Mesenchymal stem cell (in vitro differentiated cells and primary cell): ENCODE data around the gene TEAD1.

Experiments used
- DNase-seq: peaks from one replicate; pipeline ENCODE4 v3.0.0-alpha.2; 2013
- H2AFZ ChIP-seq: one replicate; pipeline ENCODE4 v1.6.1; 2013; ENCODE audit warnings: low read depth, mild to moderate bottlenecking, control low read depth, inconsistent platforms, low read length, moderate library complexity
- H2AK5ac ChIP-seq: 2 replicates; pipeline ENCODE4 v1.6.1; 2013; ENCODE audit warnings: low read length, moderate library complexity, mild to moderate bottlenecking, inconsistent platforms; ENCODE audit not compliant: severe bottlenecking
- H2BK120ac ChIP-seq: one replicate; pipeline ENCODE4 v1.6.1; 2013; ENCODE audit warnings: low read depth, mild to moderate bottlenecking, inconsistent platforms, low read length, moderate library complexity
- H2BK12ac ChIP-seq, 2 experiments: one replicate each; pipeline ENCODE4 v1.6.1; 2013; ENCODE audit warnings: inconsistent platforms in 2 of 2, low read length in 2 of 2, mild to moderate bottlenecking in 2 of 2, moderate library complexity in 2 of 2, control low read depth in 1 of 2
- H2BK15ac ChIP-seq: one replicate; pipeline ENCODE4 v1.6.1; 2013; ENCODE audit warnings: mild to moderate bottlenecking, low read depth, inconsistent platforms; ENCODE audit not compliant: poor library complexity, severe bottlenecking
- H2BK5ac ChIP-seq: 2 replicates; pipeline ENCODE4 v1.6.1; 2013; ENCODE audit warnings: low read depth, mild to moderate bottlenecking, low read length, control low read depth, inconsistent platforms; ENCODE audit not compliant: poor library complexity, severe bottlenecking
- H3K14ac ChIP-seq, 2 experiments: one replicate each; pipeline ENCODE4 v1.6.1; 2013; ENCODE audit warnings: inconsistent platforms in 2 of 2, low read length in 2 of 2, control low read depth in 1 of 2, mild to moderate bottlenecking in 1 of 2, moderate library complexity in 1 of 2
- H3K18ac ChIP-seq, 2 experiments: one replicate each; pipeline ENCODE4 v1.6.1; 2013; ENCODE audit warnings: inconsistent platforms in 2 of 2, low read length in 2 of 2, control low read depth in 1 of 2, low read depth in 1 of 2, mild to moderate bottlenecking in 1 of 2
- H3K23ac ChIP-seq, 2 experiments: one replicate each; pipeline ENCODE4 v1.6.1; 2013; ENCODE audit warnings: inconsistent platforms in 2 of 2, low read length in 2 of 2, mild to moderate bottlenecking in 2 of 2, moderate library complexity in 2 of 2, control low read depth in 1 of 2
- H3K27ac ChIP-seq: 2 replicates; pipeline ENCODE4 v1.5.1; 2013; ENCODE audit warnings: mild to moderate bottlenecking, moderate library complexity, low read length, control low read depth, inconsistent platforms; ENCODE audit not compliant: poor library complexity, severe bottlenecking
- H3K27me3 ChIP-seq, 2 experiments: 2 replicates each; pipeline versions ENCODE4 v1.6.1 to v1.7.0; 2013; ENCODE audit warnings: low read length in 2 of 2, mild to moderate bottlenecking in 2 of 2, moderate library complexity in 2 of 2, control low read depth in 1 of 2, inconsistent platforms in 1 of 2; ENCODE audit not compliant: control insufficient read depth in 1 of 2, insufficient read depth in 1 of 2
- H3K36me3 ChIP-seq, 2 experiments: 2 replicates each; pipeline versions ENCODE4 v1.6.1 to v1.7.0; 2013; ENCODE audit warnings: low read length in 2 of 2, control low read depth in 1 of 2, inconsistent platforms in 1 of 2, low read depth in 1 of 2, mild to moderate bottlenecking in 1 of 2; ENCODE audit not compliant: insufficient read depth in 2 of 2, control insufficient read depth in 1 of 2
- H3K4ac ChIP-seq, 2 experiments: one replicate each; pipeline ENCODE4 v1.6.1; 2013; ENCODE audit warnings: inconsistent platforms in 2 of 2, low read length in 2 of 2, mild to moderate bottlenecking in 2 of 2, moderate library complexity in 2 of 2, control low read depth in 1 of 2, low read depth in 1 of 2
- H3K4me1 ChIP-seq: 2 replicates; pipeline ENCODE4 v1.6.1; 2013; ENCODE audit warnings: low read depth, low read length, control low read depth; ENCODE audit not compliant: control insufficient read depth, insufficient read depth
- H3K4me2 ChIP-seq: 2 replicates; pipeline ENCODE4 v1.6.1; 2013; ENCODE audit warnings: low read length, mild to moderate bottlenecking, inconsistent platforms; ENCODE audit not compliant: poor library complexity, severe bottlenecking
- H3K4me3 ChIP-seq, 2 experiments: 2 replicates each; pipeline versions ENCODE4 v1.5.1 to v1.7.0; 2013; ENCODE audit warnings: low read length in 2 of 2, mild to moderate bottlenecking in 2 of 2, control low read depth in 1 of 2, low read depth in 1 of 2; ENCODE audit not compliant: insufficient read depth in 1 of 2
- H3K79me1 ChIP-seq: replicated peaks from 2 replicates; pipeline ENCODE4 v1.6.1; 2013; ENCODE audit warnings: mild to moderate bottlenecking, control low read depth, low read length, inconsistent platforms; ENCODE audit not compliant: poor library complexity, severe bottlenecking
- H3K9ac ChIP-seq: 2 replicates; pipeline ENCODE4 v1.7.0; 2013; ENCODE audit warnings: mild to moderate bottlenecking, low read length, moderate library complexity
- H3K9me3 ChIP-seq: 2 replicates; pipeline ENCODE4 v1.7.0; 2013; ENCODE audit warnings: mild to moderate bottlenecking, low read length; ENCODE audit not compliant: control insufficient read depth
- H4K8ac ChIP-seq: one replicate; pipeline ENCODE4 v1.6.1; 2013; ENCODE audit warnings: inconsistent platforms, mild to moderate bottlenecking, low read length, moderate library complexity
- H4K91ac ChIP-seq: one replicate; pipeline ENCODE4 v1.6.1; 2013; ENCODE audit warnings: mild to moderate bottlenecking, low read length, inconsistent platforms
- WGBS: methylation state at CpG from one replicate; pipeline ENCODE4 v1.1.7; 2013; ENCODE audit warnings: mixed read lengths; 5-methylcytosine and 5-hydroxymethylcytosine counted together

TEAD1 gene

GRCh38 chr11:12941671-12942070 lies 267.4 kb downstream of the TEAD1 start:
- 94% methylated on average over 4 of the region's 4 CpGs for WGBS
- Histone ChIP-seq H3K4me2 (no peak overlapping the region), H3K4me1 (peaks cover 2% of the 10 kb centered on the region), H4K8ac (no peak overlapping the region), H2BK120ac (no peak overlapping the region), H3K27ac (no peak overlapping the region), H2BK15ac (no peak overlapping the region), H2AFZ (no peak overlapping the region), H3K18ac (no peak overlapping the region), H3K4me3 (no peak overlapping the region), H2BK5ac (no peak overlapping the region), H3K23ac (no peak overlapping the region), H2BK12ac (no peak overlapping the region), H4K91ac (no peak overlapping the region), H3K9ac (no peak overlapping the region), H3K4ac (no peak overlapping the region), H2AK5ac (peak overlapping the region; percentile 38), H3K79me1 (peaks cover 1% of the 10 kb centered on the region), H3K36me3 (peaks cover 27 to 86% of the 10 kb centered on the region in 2 experiments), H3K27me3 (no peaks in the 10 kb centered on the region), H3K14ac (no peak overlapping the region), H3K9me3 (no peaks in the 10 kb centered on the region)
- no peak for DNase-seq

- WGBS, result 96% methylated on average over 11 of the region's 11 CpGs
- Histone ChIP-seq H3K14ac (no peak overlapping the region), H3K36me3 (peaks cover 26 to 81% of the 10 kb centered on the region in 2 experiments)
These were observed 267.9 kb downstream of the TEAD1 start for GRCh38 chr11:12942157-12942556.

GRCh38 chr11:12943311-12943710 lies 269.1 kb downstream of the TEAD1 start:
- Histone ChIP-seq H3K9me3 (no peaks in the 10 kb centered on the region), H2BK5ac (no peak overlapping the region), H3K27me3 (no peaks in the 10 kb centered on the region), H3K36me3 (peaks cover 24 to 70% of the 10 kb centered on the region in 2 experiments), H3K79me1 (peaks cover 1% of the 10 kb centered on the region), H4K8ac (no peak overlapping the region), H2BK15ac (no peak overlapping the region), H3K9ac (no peak overlapping the region), H2BK12ac (no peak overlapping the region), H2BK120ac (no peak overlapping the region), H3K14ac (no peak overlapping the region), H3K4ac (no peak overlapping the region), H2AK5ac (no peak overlapping the region), H3K4me1 (peaks cover 2% of the 10 kb centered on the region), H4K91ac (no peak overlapping the region), H3K4me2 (no peak overlapping the region), H2AFZ (no peak overlapping the region), H3K4me3 (no peak overlapping the region), H3K27ac (no peak overlapping the region), H3K23ac (no peak overlapping the region), H3K18ac (no peak overlapping the region)
- 94% methylated on average over 4 of the region's 5 CpGs for WGBS
- no peak for DNase-seq

More at GRCh38 chr11:12942157-12942556, 267.9 kb downstream of the TEAD1 start:
- Histone ChIP-seq H3K18ac (no peak overlapping the region), H3K79me1 (peaks cover 1% of the 10 kb centered on the region), H2AFZ (no peak overlapping the region), H4K91ac (no peak overlapping the region), H3K9me3 (no peaks in the 10 kb centered on the region), H3K4me3 (no peak overlapping the region), H3K27me3 (no peaks in the 10 kb centered on the region), H3K27ac (no peak overlapping the region), H3K23ac (no peak overlapping the region), H2BK5ac (no peak overlapping the region), H3K9ac (no peak overlapping the region), H2BK15ac (no peak overlapping the region), H4K8ac (no peak overlapping the region), H2BK120ac (no peak overlapping the region), H2AK5ac (no peak overlapping the region), H3K4me1 (peaks cover 2% of the 10 kb centered on the region), H3K4ac (no peak overlapping the region), H3K4me2 (no peak overlapping the region), H2BK12ac (no peak overlapping the region)
- no peak for DNase-seq

- Histone ChIP-seq H2AFZ (no peak overlapping the region), H3K23ac (no peak overlapping the region), H3K36me3 (peaks cover 16 to 54% of the 10 kb centered on the region in 2 experiments), H3K9me3 (no peaks in the 10 kb centered on the region), H4K8ac (no peak overlapping the region), H3K4me3 (no peak overlapping the region), H2BK15ac (no peak overlapping the region), H3K14ac (no peak overlapping the region), H3K9ac (no peak overlapping the region), H3K4me1 (peaks cover 2% of the 10 kb centered on the region), H3K27me3 (no peaks in the 10 kb centered on the region), H3K4me2 (no peak overlapping the region), H2AK5ac (no peak overlapping the region), H3K79me1 (peaks cover under 1% of the 10 kb centered on the region), H2BK12ac (no peak overlapping the region), H3K27ac (no peak overlapping the region), H2BK120ac (no peak overlapping the region), H2BK5ac (no peak overlapping the region), H3K18ac (no peak overlapping the region), H4K91ac (no peak overlapping the region), H3K4ac (no peak overlapping the region)
- DNase-seq, result no peak
- 67% methylated on average over 3 of the region's 3 CpGs for WGBS
These were observed 270.7 kb downstream of the TEAD1 start for GRCh38 chr11:12944889-12945288.
